Measurements from ENCODE around the gene PILRA. TPM values are rescaled to one million over a fixed set of nuclear protein-coding genes. Genes with fewer than 3 reads are reported as not detected.

Gene PILRA
- total and polyA plus RNA-seq, 10 of the 15 experiments (the other 5 are each of a cell fraction or from before 2014, with no cell fraction given): 6.6 to 43.3 (median 11.5) TPM

- no peak for TF ChIP-seq EP300 (IDR thresholded peaks at IDR 0.05; ENCODE audit: borderline replicate concordance in 1 of 2, control insufficient read depth in 1 of 2, low read depth in 2 of 2, low read length in 2 of 2)
These were observed 68.6 kb downstream of the PILRA start (continued) for GRCh38 chr7:100441641-100442535.

- Histone ChIP-seq H3K27me3 (replicated peaks in 1 of 2; ENCODE audit: control insufficient read depth in 2 of 2, insufficient read depth in 2 of 2, low read length in 1 of 2) (no peaks in the 10 kb centered on the region), H4K20me1 (ENCODE audit: control insufficient read depth, insufficient read depth) (no peaks in the 10 kb centered on the region), H3K4me3 (no peak overlapping the region), H3K79me2 (ENCODE audit: control insufficient read depth, insufficient read depth, low read length) (no peaks in the 10 kb centered on the region), H2AFZ (ENCODE audit: control insufficient read depth, low read depth, low read length) (no peak overlapping the region), H3K9ac (ENCODE audit: control insufficient read depth, insufficient read depth, low read length) (no peak overlapping the region), H3K27ac (ENCODE audit: control insufficient read depth, insufficient read depth) (no peak overlapping the region), H3K36me3 (ENCODE audit: control insufficient read depth in 2 of 2, insufficient read depth in 2 of 2, low read length in 1 of 2) (no peaks in the 10 kb centered on the region; a peak in 1 of 4 replicates), H3K4me2 (ENCODE audit: control insufficient read depth, insufficient read depth) (no peak overlapping the region), H3K4me1 (ENCODE audit: control insufficient read depth, insufficient read depth, low read length) (peaks cover 14% of the 10 kb centered on the region), H3K9me3 (replicated peaks; ENCODE audit: control insufficient read depth, insufficient read depth, low read length) (no peaks in the 10 kb centered on the region)
- ATAC-seq: no peak
- FAIRE-seq: no peak
- RAD21 ChIA-PET (ENCODE audit: unreplicated experiment): no interaction called here
- no TSS peak for BruUV-seq (replicated peaks)
- intact Hi-C loops (cut with micrococcal nuclease; ENCODE audit: unreplicated experiment): no loop called here
- SMC1A ChIA-PET (ENCODE audit: uncharacterized antibody, unreplicated experiment): interaction anchor here (1.3 kb wide), 1 partner anchor 11 kb away, joined by 6 read pairs; no protein-coding TSS in a partner anchor
- no peak for DNase-seq (ENCODE audit: low read depth, low spot score)
- POLR2A ChIA-PET: interaction anchor here (1.1 to 1.7 kb wide), 3 partner anchors 11 to 21 kb away, joined by 4 to 6 read pairs (median 5); partner anchors contain the start of gene MEPCE
- 73% methylated on average over 9 of the region's 9 CpGs for WGBS (ENCODE audit: insufficient coverage, insufficient replicate concordance, low lambda C conversion rate, missing lambda C conversion rate)
- in situ Hi-C loops (cut with MboI): no loop called here
- CTCF ChIA-PET: interaction anchor here (1.0 to 1.4 kb wide), 3 partner anchors 9 to 39 kb away, joined by 3 read pairs; no protein-coding TSS in a partner anchor
- no peak for TF ChIP-seq CTCF (IDR thresholded peaks at IDR 0.05 in 2 of 3, conservative IDR thresholded peaks at IDR 0.05 in 1 of 3; ENCODE audit: control insufficient read depth in 2 of 3, extremely low read depth in 1 of 3, insufficient read depth in 1 of 3, low read depth in 3 of 3, low read length in 3 of 3)
- no peak for TF ChIP-seq PAX5 (IDR thresholded peaks at IDR 0.05; ENCODE audit: borderline replicate concordance, low read depth, low read length)
- TF ChIP-seq SMAD1 (IDR thresholded peaks at IDR 0.05; ENCODE audit: low read depth, partially characterized antibody): no peak
- TF ChIP-seq YY1 (IDR thresholded peaks at IDR 0.05; ENCODE audit: low read depth, low read length): no peak
- no peak for TF ChIP-seq SKIL (IDR thresholded peaks at IDR 0.05; ENCODE audit: low read depth, poor library complexity, severe bottlenecking)
- TF ChIP-seq CHD2 (IDR thresholded peaks at IDR 0.05; ENCODE audit: borderline replicate concordance, low read depth, low read length): no peak
- no peak for TF ChIP-seq NRF1 (conservative IDR thresholded peaks at IDR 0.05; ENCODE audit: low read depth, low read length)
- TF ChIP-seq IKZF1 (conservative IDR thresholded peaks at IDR 0.05): no peak
- no peak for TF ChIP-seq RBBP5 (conservative IDR thresholded peaks at IDR 0.05)
- no peak for TF ChIP-seq REST (IDR thresholded peaks at IDR 0.05; ENCODE audit: low read depth, low read length)
These were observed 70.0 kb downstream of the PILRA start for GRCh38 chr7:100443096-100443840.
